ENCODE results near the gene TGM3.

Gene TGM3

GRCh38 chr20:2340136-2340535 lies 44.3 kb downstream of the TGM3 start:
- ATAC-seq (ENCODE audit: low read depth) (no peak), DNase-seq (ENCODE audit: low spot score) (no peak)
- no peak overlapping the region for H3K4me3 ChIP-seq (ENCODE audit: severe bottlenecking)
- H3K27me3 ChIP-seq (ENCODE audit: insufficient read depth, poor library complexity, severe bottlenecking), result peaks cover 8% of the 10 kb centered on the region
- no peaks in the 10 kb centered on the region for H3K9me3 ChIP-seq (ENCODE audit: severe bottlenecking)
- no peak overlapping the region for H3K27ac ChIP-seq (ENCODE audit: poor library complexity, severe bottlenecking)
- no peaks in the 10 kb centered on the region for H3K36me3 ChIP-seq (ENCODE audit: low read depth)
- no peak for TF ChIP-seq CTCF (IDR thresholded peaks at IDR 0.05; ENCODE audit: poor library complexity, severe bottlenecking)
- H3K4me1 ChIP-seq (ENCODE audit: insufficient read depth, poor library complexity, severe bottlenecking), result no peaks in the 10 kb centered on the region

- no peaks in the 10 kb centered on the region for H3K9me3 ChIP-seq (ENCODE audit: severe bottlenecking)
- TF ChIP-seq CTCF (IDR thresholded peaks at IDR 0.05; ENCODE audit: poor library complexity, severe bottlenecking), result no peak
- no peaks in the 10 kb centered on the region for H3K4me1 ChIP-seq (ENCODE audit: insufficient read depth, poor library complexity, severe bottlenecking)
- H3K4me3 ChIP-seq (ENCODE audit: severe bottlenecking), result no peak overlapping the region
- ATAC-seq (ENCODE audit: low read depth) (no peak), DNase-seq (ENCODE audit: low spot score) (no peak)
- no peaks in the 10 kb centered on the region for H3K36me3 ChIP-seq (ENCODE audit: low read depth)
- H3K27me3 ChIP-seq (ENCODE audit: insufficient read depth, poor library complexity, severe bottlenecking), result peaks cover 8% of the 10 kb centered on the region
- H3K27ac ChIP-seq (ENCODE audit: poor library complexity, severe bottlenecking), result no peak overlapping the region
Measured at GRCh38 chr20:2340823-2341222, 45.0 kb downstream of the TGM3 start.

GRCh38 chr20:2341336-2341735 lies 45.5 kb downstream of the TGM3 start:
- Histone ChIP-seq H3K9me3 (ENCODE audit: severe bottlenecking) (no peaks in the 10 kb centered on the region), H3K36me3 (ENCODE audit: low read depth) (no peaks in the 10 kb centered on the region), H3K4me1 (ENCODE audit: insufficient read depth, poor library complexity, severe bottlenecking) (no peaks in the 10 kb centered on the region), H3K27ac (ENCODE audit: poor library complexity, severe bottlenecking) (no peak overlapping the region), H3K27me3 (ENCODE audit: insufficient read depth, poor library complexity, severe bottlenecking) (peaks cover 8% of the 10 kb centered on the region), H3K4me3 (ENCODE audit: severe bottlenecking) (no peak overlapping the region)
- ATAC-seq (ENCODE audit: low read depth) (no peak), DNase-seq (ENCODE audit: low spot score) (no peak)
- TF ChIP-seq CTCF (IDR thresholded peaks at IDR 0.05; ENCODE audit: poor library complexity, severe bottlenecking), result no peak

GRCh38 chr20:2342243-2342642 lies 46.4 kb downstream of the TGM3 start:
- no peak for TF ChIP-seq CTCF (IDR thresholded peaks at IDR 0.05; ENCODE audit: poor library complexity, severe bottlenecking)
- no peak overlapping the region for H3K4me3 ChIP-seq (ENCODE audit: severe bottlenecking)
- H3K27ac ChIP-seq (ENCODE audit: poor library complexity, severe bottlenecking), result no peak overlapping the region
- no peak for ATAC-seq (ENCODE audit: low read depth)
- no peaks in the 10 kb centered on the region for H3K9me3 ChIP-seq (ENCODE audit: severe bottlenecking)
- peaks cover 8% of the 10 kb centered on the region for H3K27me3 ChIP-seq (ENCODE audit: insufficient read depth, poor library complexity, severe bottlenecking)
- no peaks in the 10 kb centered on the region for H3K4me1 ChIP-seq (ENCODE audit: insufficient read depth, poor library complexity, severe bottlenecking)
- no peak for DNase-seq (ENCODE audit: low spot score)
- no peaks in the 10 kb centered on the region for H3K36me3 ChIP-seq (ENCODE audit: low read depth)

- Histone ChIP-seq H3K9me3 (ENCODE audit: severe bottlenecking) (no peaks in the 10 kb centered on the region), H3K36me3 (ENCODE audit: low read depth) (no peaks in the 10 kb centered on the region), H3K4me1 (ENCODE audit: insufficient read depth, poor library complexity, severe bottlenecking) (no peaks in the 10 kb centered on the region), H3K27me3 (ENCODE audit: insufficient read depth, poor library complexity, severe bottlenecking) (no peaks in the 10 kb centered on the region), H3K27ac (ENCODE audit: poor library complexity, severe bottlenecking) (no peak overlapping the region), H3K4me3 (ENCODE audit: severe bottlenecking) (no peak overlapping the region)
- TF ChIP-seq CTCF (IDR thresholded peaks at IDR 0.05; ENCODE audit: poor library complexity, severe bottlenecking), result no peak
- no peak for DNase-seq (ENCODE audit: low spot score)
- ATAC-seq (ENCODE audit: low read depth), result no peak
Measured at GRCh38 chr20:2346188-2346587, 50.4 kb downstream of the TGM3 start.
